NCI-H2171 (cell line): ENCODE measurements around the gene CHCHD6.

Experiments
- DNase-seq: peaks from one replicate; lab custom pipeline; 2025; lab: John Stamatoyannopoulos, UW

Gene CHCHD6

DNA sequence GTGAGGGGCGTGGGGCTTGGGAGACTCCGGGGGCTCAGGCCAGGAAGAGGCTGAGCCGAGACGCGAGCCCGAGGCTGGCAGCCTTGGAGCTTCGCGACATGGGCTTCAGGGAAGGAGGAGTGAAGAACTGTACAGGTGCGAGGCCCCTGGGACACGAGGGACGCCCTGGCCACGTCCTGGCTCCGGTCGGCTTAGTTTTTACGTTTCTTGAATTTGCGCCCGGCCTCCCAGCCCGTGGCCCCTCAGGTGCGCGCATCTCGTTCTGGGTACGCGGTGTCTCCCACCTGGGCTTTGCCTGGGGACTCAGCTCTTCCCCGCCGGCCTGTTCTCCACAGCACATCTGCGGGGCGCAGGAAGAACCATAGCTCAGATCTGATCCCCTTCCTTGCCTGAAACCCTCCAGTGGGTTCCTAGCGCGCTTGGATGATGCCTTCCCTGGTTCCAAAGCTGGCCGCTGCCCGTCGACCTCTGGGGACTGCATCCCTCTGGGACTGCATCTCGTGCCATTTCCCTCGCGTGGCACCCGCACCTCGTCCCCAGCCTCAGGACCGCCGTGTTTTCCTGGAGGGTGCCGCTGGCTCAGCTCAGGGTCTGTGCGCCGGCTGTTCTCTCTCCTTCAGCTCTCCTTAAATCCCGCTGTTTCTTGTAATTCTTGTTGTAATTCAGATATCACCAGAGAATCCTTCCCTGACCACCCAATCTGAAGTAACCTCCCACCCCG is 614 bp downstream of the CHCHD6 start:
- no peak for DNase-seq

- no peak for DNase-seq
Observed at GRCh38 chr3:126706631-126707030, 2.6 kb downstream of the CHCHD6 start.

DNA sequence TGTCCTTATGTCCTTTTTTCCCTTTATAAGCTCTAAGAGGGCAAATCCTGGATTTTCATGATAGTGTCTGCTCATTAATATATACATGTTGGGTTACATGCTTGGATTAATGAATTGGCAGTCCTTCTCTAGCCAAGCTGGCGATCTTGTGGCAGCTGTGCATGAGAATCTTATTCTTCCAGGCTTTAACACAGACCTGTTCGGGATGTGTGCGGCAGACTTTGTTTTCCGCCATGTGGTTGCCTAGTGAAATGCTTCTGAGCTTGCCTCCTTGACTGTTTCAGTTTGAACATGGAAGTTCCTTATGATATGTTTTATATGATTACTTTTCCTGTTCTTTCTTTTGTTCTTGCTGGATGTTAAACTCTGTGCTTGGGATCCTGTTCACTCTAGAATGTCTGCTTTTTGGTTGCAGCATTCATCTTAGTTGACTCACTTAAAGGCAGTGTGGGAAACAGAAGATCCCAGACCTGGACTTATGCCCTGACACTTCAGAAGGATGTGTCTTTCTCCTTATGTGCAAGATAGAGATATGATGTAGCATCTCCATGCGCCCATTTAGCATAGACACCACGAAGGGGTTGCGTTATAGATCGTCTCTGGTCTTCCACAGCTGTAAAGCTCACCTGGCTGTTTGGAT is 7.2 kb downstream of the CHCHD6 start:
- DNase-seq, result no peak

DNA sequence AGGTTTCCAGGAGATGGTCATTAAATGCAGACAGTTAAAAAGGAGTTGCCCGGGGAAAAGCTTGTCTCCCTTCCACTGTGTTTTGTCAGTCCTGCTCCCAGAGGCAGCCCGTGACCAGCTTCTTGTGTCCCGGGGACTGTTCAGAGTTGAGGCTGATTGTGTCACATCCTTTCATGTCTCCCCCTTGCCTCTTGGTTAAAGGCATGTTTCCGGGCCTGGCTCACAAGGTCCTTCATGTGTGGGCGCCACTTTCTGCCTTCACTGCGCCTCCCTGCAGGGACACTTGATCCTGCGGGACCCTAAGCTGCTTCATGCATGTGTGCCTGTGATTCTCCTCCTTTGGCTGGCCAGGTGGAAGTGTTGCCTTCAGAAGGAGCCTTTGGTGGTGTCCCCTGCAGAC is 9.2 kb downstream of the CHCHD6 start:
- no peak for DNase-seq

DNA sequence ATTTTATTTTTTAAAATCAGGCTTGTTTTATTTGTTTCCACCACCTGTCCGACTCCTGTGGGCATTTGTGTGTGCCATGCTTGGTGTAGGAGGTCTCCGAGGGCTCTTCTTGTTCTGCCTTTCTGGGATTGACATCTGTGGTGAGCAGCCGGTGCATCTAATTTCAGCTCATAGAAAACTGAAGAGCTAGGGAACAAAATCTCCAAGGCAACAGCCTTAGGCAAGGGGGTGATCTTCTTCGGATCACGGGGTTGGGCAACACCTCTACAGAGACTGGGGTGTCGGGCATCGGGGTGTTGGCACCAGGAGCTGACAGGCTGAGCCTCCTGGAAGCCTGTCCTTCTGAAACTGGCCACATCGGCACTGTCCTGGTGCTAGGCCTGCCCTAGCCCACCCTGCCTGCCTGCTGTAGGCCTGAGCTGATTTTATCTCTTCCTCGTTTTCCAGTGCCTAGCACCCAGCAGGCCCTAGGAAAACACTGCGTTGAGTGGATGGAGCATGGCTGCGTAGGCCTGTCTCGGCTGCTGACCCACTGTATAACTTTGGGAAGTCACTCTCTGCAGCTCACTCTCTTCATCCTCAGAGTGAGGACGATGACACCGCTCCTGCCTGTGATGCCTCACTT is 10.3 kb downstream of the CHCHD6 start:
- DNase-seq, result peak; percentile 75

GRCh38 chr3:126714921-126715320 is 10.9 kb downstream of the CHCHD6 start:
- DNase-seq, result no peak

GRCh38 chr3:126715432-126715831 is 11.4 kb downstream of the CHCHD6 start:
- DNase-seq, result no peak

DNA sequence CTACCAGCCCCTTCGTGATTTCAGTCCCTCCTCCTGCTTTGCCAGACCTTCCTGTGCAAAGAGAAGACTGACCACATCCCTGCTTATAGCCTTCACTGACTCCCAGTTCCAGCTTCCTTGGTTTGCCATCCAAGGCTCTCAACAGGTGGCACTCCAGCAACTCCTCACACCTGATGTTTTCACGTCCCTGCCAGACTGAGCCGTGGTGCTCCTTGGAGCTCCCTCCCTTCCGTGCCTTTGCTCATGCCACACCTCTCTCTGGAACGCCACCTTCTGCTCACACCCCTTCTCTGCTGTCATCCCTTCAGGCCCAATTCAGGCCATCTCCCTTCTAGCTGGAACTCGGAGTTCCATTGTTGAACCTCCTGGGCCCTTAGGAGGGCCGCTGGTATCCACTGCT is 12.0 kb downstream of the CHCHD6 start:
- DNase-seq, result no peak

GRCh38 chr3:126718561-126719445 is 14.8 kb downstream of the CHCHD6 start:
- DNase-seq, result no peak

DNA sequence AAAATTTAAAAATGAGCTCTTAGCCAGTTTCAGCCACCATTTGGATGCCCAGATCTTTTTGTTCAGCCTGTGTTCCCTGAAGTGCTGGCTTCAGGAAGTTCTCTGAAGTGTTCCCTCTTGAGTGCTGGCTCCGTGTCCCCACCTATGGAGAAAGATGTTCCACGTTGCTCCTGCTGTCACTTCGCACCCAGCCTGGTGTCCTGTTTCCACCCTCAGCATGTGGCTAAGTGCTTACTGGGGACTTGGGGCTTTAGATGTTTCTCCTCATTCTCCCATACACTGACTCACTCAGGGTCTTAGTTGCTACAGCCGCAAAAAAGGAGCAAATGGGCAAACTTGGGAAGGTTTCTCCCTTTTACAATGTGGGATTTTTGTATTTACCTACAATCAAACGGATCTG is 16.6 kb downstream of the CHCHD6 start:
- no peak for DNase-seq

DNA sequence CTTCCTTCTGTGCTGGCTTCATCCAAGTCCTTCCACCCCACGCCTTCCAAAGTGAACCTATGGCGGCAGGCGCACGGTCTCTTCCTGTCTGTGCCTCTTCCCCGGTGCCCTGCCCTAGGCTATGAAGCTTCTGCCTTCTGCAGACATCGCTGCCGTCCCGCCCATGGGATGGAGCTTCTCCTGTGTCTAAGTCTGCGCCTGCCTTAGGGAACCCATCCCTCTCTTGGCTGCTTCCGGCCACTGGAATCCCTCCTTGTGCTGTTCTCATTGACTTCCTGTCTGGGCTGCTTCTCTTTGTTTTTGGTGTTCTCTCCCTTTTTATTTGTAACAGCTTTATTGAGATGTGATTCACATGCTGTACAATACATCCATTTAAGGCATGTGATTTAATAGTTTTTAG is 17.2 kb downstream of the CHCHD6 start:
- no peak for DNase-seq

DNA sequence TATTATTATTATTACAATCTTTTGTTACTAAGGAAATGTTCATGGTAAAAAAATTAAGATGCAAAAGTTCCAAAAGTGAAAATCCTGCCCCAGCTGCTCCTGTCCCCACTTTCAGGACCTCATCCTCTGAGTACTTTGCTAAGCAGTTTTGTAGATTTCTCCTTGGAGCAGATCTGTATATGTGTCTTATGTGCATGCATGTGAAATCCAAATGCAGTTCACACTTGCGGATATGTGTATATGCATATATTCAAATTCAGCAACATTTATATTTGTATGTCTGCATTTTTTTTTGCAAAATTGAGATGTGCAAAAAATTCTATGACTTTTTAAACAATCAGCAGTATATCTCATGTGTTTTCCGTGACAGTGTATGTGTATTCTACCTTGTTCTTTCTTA is 19.2 kb downstream of the CHCHD6 start:
- DNase-seq, result no peak

DNA sequence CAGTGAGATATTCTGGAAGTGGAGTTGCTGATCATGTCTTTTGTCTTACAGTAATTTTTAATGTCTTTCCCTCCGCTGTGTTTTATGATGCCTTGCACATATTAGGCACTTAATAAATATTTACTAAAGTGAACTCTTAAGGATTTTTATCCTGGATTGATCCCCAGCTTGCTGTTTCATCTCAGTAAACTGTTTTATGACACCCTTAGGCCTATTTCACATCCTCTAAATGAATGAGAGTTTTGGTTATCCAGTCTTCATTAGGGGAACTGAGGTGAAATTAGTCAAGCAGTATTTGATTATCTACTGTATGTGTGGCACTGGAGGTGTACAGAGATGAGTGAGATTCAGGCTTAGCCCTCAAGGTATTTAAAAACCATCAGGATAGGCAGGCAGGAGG is 19.8 kb downstream of the CHCHD6 start:
- DNase-seq, result no peak

- DNase-seq, result no peak
Observed at GRCh38 chr3:126728680-126729079, 24.6 kb downstream of the CHCHD6 start.

DNA sequence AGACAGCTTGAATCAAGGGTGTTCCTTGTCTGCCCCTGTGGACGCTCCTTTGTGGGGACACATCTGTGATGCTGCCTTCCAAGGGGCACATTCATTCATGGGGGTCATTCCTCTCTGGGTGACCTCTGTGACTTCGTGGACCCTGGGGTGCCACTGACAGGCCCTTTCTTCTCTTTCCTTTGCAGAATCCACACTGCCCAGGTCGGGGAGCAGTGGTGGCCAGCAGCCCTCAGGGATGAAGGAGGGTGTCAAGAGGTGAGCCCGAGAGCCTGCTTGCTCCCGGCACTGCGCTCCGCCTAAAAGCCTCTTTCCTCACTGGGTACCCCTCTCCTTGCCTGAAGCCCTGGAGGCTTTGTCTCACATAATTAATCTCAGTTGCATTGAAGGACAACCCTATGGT is 26.3 kb downstream of the CHCHD6 start:
- DNase-seq, result no peak

DNA sequence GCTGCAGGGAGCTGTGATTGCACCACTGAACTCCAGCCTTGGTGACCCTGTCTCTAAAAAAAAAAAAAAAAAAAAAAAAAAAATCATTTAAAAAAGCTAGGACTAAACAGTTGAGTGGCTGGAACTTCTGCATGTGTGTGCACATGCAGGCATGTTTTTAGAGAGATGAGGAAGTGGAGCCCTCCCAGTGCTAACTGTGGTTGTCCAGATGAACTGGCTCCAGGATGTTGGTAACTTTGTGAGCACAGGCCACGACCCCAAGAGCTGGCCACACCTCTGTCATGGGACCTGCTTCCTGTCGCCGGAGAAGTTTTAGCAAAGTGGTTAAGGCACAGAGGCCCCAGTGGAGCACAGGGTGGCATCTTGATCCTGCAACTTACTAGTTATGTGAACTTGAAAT is 27.0 kb downstream of the CHCHD6 start:
- no peak for DNase-seq

GRCh38 chr3:126732281-126733060 is 28.4 kb downstream of the CHCHD6 start:
- DNase-seq, result no peak

DNA sequence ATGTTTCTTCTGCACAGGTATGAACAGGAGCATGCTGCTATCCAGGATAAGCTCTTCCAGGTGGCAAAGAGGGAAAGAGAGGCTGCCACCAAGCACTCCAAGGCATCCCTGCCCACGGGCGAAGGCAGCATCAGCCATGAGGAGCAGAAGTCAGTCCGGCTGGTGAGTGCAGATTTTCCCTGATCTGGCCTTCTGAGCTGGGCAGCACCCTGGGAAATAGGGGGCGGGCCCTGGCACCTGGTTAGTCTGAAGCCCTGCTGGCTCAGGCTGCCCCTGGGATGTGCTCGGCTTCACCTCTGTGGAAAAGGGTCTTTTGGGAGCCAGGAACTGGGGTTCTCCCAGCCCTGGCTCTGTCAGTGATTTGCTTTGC is 29.0 kb downstream of the CHCHD6 start:
- no peak for DNase-seq

DNA sequence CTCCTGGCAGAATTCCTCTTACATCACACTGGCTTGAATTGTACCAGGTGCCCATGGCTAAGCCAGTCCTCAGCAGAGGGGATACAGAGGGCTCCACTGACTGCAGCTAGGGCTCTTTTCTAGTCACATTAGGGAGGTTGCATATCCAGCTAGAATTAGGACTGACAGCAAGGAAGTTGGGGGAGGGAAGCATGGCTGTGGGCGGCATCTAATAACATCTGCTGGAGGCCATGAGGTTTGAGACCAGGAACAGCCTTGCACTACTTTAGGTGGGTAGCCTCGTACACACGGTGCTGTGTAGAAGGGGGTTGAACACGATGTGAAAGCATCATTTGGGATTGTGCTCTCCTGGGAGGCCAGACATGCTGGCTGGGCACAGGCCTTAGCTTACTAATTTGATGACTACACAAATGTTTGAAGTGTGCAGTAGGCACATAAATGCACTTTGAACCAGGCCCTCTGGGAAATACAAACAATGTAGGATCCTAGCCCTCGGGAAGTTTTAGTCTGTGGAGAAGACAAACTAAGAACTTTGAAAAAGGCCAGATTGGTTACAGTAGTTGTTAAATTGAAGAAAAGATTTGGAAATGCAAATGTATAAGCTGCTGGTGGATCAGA is 30.2 kb downstream of the CHCHD6 start:
- no peak for DNase-seq

- DNase-seq, result no peak
Observed at GRCh38 chr3:126737527-126737926, 33.5 kb downstream of the CHCHD6 start.

DNA sequence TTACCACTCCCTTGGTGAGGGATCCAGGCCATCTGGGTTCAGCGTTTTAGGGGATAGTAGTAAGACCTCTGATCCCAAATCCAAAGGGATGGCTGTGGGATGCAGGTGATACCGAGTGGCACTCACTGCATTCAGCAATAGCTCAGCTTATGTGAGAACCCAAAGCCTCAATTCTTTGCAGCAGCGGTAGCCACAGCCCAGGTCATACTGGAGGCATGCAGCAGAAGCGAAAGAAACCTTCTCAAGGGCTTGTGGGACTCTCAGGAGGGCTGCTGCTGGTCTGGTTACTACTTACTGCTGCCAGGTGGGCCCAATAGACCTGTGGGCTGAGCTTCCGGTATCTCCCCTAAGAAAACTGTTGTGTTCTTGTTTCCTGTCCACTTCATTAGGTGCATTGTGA is 38.0 kb downstream of the CHCHD6 start:
- no peak for DNase-seq
